Testis (tissue), 3 donors: ENCODE results near the gene FEV. TPM values are rescaled to one million over a fixed set of nuclear protein-coding genes. Genes with fewer than 3 reads are reported as not detected.

Experiments used
- DNase-seq: peaks from one replicate; pipeline ENCODE4 v3.0.0-alpha.2; 2019
- H3K27ac ChIP-seq, 2 donors: fragments of 200-600 bp; sonication (generic); one replicate each; pipeline ENCODE4 v1.5.1; 2019
- H3K27me3 ChIP-seq: fragments of 200-600 bp; sonication (generic); one replicate; pipeline ENCODE4 v1.5.1; 2019
- H3K36me3 ChIP-seq: fragments of 200-600 bp; sonication (generic); one replicate; pipeline ENCODE4 v1.5.1; 2017; ENCODE audit warnings: low read depth; ENCODE audit errors: missing control alignments
- H3K4me1 ChIP-seq: fragments of 200-600 bp; sonication (generic); one replicate; pipeline ENCODE4 v1.5.1; 2019
- H3K4me3 ChIP-seq, 2 donors: fragments of 200-600 bp; sonication (generic); one replicate each; pipeline ENCODE4 v1.5.1; 2017 to 2019
- H3K9me3 ChIP-seq: fragments of 200-600 bp; sonication (generic); one replicate; pipeline ENCODE4 v1.5.1; 2017
- POLR2A ChIP-seq: fragments of 450-650 bp; IDR thresholded peaks from one replicate; pipeline ENCODE4 v1.6.1; 2017; ENCODE audit warnings: antibody characterized with exemption, mild to moderate bottlenecking, moderate library complexity
- WGBS, 2 donors: methylation state at CpG; one replicate each; pipeline ENCODE4 v1.1.5; 2018; 5-methylcytosine and 5-hydroxymethylcytosine counted together
- intact Hi-C: fragments of 100-400 bp; cut with DNase I; formaldehyde crosslinking; loops from one replicate; pipeline ENCODE4 v1.15.1; 2023; ENCODE audit warnings: low total_unique reads
- polyA plus RNA-seq: library from polyadenylated mRNA; stranded (reverse); fragments of 350-450 nt; fragmentation: Illumina TruSeq; extraction: RNeasy Lipid Tissue Mini Kit (QIAGEN cat#74804); gene quantifications from one replicate; pipeline ENCODE4 v1.2.3, GENCODE V29; 2014; ENCODE audit warnings: low read depth, low replicate concordance; ENCODE audit not compliant: insufficient read depth
- total RNA-seq, 2 donors: library from RNA; depleted of rRNA; stranded (reverse); fragments of >200 nt; gene quantifications; one replicate each; pipeline ENCODE4 v1.2.3, GENCODE V29; 2016
- TF ChIP-seq, protein P1 (sequence below), 3 experiments: fragments of 450-650 bp in 2 of 3; fragments of 200-600 bp in 1 of 3; sonication (generic) in 1 of 3; IDR thresholded peaks; one replicate each; pipeline ENCODE4 v1.5.1; 2016 to 2019; ENCODE audit warnings: antibody characterized with exemption in 3 of 3, mild to moderate bottlenecking in 2 of 3, moderate library complexity in 1 of 3

Gene FEV
- total and polyA plus RNA-seq, 3 donors from 2014 or later = not detected

DNA sequence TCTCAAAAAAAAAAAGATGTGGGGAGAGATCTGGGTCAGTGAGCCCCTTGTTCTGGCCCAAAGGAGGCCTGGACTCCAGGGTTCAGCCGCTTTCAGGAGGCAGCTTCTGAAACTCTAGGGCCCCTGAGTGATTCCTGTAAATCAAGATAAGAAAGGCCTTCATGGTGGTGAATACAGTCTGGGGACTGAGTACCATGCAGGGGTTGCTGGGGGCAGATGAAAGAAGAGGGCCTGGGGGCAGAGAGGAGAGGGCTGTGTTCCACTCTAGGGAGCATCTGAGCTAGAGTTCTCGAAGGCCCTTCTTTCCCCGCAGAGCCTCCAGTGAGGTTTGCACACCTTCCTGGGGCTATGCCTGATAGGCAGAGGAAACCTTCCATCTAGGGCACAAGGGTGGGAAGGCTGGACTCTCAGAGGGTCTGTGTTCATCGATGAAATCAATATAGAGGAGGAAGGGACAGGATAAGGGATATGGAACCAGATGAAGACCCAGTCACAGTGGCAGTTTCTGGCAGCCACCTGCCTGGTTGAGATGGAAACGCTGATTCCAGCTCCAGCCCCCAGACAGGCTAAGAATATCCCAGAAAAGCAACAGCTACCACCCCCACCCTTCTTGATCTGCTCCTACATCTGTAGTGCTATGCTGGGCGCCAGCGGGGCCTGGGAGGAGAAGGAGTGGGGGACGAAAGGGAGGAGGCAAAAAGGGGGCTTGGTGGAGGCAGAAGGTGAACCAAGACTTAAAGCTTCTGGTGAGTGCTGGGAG is 30.3 kb downstream of the FEV start:
- no peak overlapping the region for H3K4me3 ChIP-seq
- no peak overlapping the region for H3K27ac ChIP-seq
- TF ChIP-seq, protein P1, sequence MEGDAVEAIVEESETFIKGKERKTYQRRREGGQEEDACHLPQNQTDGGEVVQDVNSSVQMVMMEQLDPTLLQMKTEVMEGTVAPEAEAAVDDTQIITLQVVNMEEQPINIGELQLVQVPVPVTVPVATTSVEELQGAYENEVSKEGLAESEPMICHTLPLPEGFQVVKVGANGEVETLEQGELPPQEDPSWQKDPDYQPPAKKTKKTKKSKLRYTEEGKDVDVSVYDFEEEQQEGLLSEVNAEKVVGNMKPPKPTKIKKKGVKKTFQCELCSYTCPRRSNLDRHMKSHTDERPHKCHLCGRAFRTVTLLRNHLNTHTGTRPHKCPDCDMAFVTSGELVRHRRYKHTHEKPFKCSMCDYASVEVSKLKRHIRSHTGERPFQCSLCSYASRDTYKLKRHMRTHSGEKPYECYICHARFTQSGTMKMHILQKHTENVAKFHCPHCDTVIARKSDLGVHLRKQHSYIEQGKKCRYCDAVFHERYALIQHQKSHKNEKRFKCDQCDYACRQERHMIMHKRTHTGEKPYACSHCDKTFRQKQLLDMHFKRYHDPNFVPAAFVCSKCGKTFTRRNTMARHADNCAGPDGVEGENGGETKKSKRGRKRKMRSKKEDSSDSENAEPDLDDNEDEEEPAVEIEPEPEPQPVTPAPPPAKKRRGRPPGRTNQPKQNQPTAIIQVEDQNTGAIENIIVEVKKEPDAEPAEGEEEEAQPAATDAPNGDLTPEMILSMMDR (IDR thresholded peaks at IDR 0.05) = no peak
- 78 to 80% methylated on average over 8 of the region's 8 CpGs for WGBS, 2 donors
- intact Hi-C loops = no loop called here
- no peaks in the 10 kb centered on the region for H3K4me1 ChIP-seq
- H3K9me3 ChIP-seq = no peaks in the 10 kb centered on the region
- no peaks in the 10 kb centered on the region for H3K36me3 ChIP-seq
- DNase-seq = no peak
- H3K27me3 ChIP-seq = no peaks in the 10 kb centered on the region

DNA sequence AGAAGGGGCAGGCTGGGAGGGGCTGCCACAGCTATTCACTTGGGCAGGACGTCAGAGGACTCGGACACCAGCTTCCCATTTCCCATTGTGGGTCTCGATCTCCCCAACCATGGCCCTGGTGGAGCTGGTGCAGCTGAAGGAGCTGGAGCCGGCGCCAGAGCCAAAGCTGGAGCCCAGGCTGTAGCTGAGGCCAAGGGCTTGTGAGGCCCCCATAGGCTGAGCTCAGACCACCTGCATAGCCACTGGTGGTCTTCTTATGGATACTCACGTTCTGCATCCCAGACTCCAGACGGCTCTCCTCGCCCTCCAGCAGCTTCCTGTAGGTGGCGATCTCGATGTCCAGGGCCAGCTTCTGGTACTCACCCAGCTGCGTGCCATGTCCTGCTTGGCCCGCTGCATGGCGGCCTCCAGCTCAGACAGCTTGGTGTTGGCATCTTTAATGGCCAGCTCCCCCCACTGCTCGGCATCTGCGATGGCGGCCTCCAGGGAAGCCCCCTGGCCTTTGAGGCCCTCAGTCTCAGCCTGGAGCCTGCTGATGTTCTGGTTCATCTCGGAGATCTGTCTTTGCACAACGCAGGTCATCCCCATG is 31.5 kb downstream of the FEV start:
- Histone ChIP-seq H3K4me1 (no peaks in the 10 kb centered on the region), H3K27me3 (no peaks in the 10 kb centered on the region), H3K9me3 (no peaks in the 10 kb centered on the region), H3K27ac (no peak overlapping the region), H3K36me3 (no peaks in the 10 kb centered on the region), H3K4me3 (no peak overlapping the region)
- DNase-seq = no peak
- intact Hi-C loops = no loop called here
- WGBS, 2 donors = 76 to 90% methylated on average over 7 to 16 of the region's 18 CpGs
- TF ChIP-seq, protein P1 (IDR thresholded peaks at IDR 0.05) = no peak
- TF ChIP-seq POLR2A = no peak

DNA sequence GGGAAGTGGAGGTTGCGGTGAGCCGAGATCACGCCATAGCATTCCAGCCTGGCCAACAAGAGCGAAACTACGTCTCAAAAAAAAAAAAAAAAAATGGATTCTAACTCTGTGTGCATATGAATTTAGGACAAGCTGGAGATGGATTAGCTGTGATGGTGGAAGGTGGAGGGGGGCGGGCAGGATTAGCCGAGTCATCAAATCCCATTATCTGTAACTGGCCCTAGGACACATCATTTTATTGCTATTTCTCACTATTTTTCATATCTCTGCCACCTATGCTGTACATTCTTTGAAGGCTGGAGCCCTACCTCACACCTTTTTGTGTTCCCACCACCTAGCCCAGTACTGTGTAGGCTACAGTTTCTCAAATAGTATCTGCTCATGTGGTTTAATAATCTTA is 32.8 kb downstream of the FEV start:
- intact Hi-C loops = no loop called here
- Histone ChIP-seq H3K4me1 (no peaks in the 10 kb centered on the region), H3K4me3 (no peak overlapping the region), H3K27ac (no peak overlapping the region), H3K36me3 (no peaks in the 10 kb centered on the region), H3K9me3 (no peaks in the 10 kb centered on the region), H3K27me3 (no peaks in the 10 kb centered on the region)
- TF ChIP-seq POLR2A = no peak
- TF ChIP-seq, protein P1 (IDR thresholded peaks at IDR 0.05) = no peak
- 94 to 98% methylated on average over 7 of the region's 7 CpGs for WGBS, 2 donors
- DNase-seq = no peak

DNA sequence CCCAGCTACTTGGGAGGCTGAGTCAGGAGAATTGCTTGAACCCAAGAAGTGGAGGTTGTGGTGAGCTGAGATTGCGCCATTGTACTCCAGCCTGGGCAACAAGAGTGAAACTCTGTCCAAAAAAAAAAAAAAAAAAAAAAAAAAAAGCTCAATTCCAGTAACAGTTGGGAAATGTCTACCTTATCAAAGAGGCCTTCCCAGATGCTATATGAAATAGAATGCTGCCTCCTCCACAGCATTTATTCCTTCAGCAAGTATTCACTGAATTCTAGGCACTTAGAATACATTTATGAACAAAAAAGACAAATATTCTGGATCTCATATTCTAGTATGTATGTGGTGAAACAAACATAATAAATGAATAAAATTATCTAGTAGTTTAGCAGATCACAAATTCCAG is 38.4 kb downstream of the FEV start:
- no peaks in the 10 kb centered on the region for H3K4me1 ChIP-seq
- H3K9me3 ChIP-seq = no peaks in the 10 kb centered on the region
- no peak for DNase-seq
- no peaks in the 10 kb centered on the region for H3K27me3 ChIP-seq
- H3K27ac ChIP-seq = no peak overlapping the region
- intact Hi-C loops = no loop called here
- no peaks in the 10 kb centered on the region for H3K36me3 ChIP-seq
- TF ChIP-seq, protein P1 (IDR thresholded peaks at IDR 0.05) = no peak
- TF ChIP-seq POLR2A = no peak
- H3K4me3 ChIP-seq = no peak overlapping the region
- 88 to 95% methylated on average over 1 of the region's 1 CpG for WGBS, 2 donors
